Stimulated activated CD4-positive, alpha-beta T cell treated with anti-CD3 and anti-CD28 coated beads, Interleukin-4, amount 100 ng/mL, for 1 hour (primary cell): Measurements from ENCODE around the gene MEF2B.
"Not testable (repeated sequence)": the region's sequence is repeated elsewhere in the genome, so short reads cannot be mapped to it uniquely, and the experiment has no call there.

ENCODE experiments used
- DNase-seq: peaks from one replicate; pipeline ENCODE4 v3.0.0-alpha.2; 2020

Gene MEF2B

DNA sequence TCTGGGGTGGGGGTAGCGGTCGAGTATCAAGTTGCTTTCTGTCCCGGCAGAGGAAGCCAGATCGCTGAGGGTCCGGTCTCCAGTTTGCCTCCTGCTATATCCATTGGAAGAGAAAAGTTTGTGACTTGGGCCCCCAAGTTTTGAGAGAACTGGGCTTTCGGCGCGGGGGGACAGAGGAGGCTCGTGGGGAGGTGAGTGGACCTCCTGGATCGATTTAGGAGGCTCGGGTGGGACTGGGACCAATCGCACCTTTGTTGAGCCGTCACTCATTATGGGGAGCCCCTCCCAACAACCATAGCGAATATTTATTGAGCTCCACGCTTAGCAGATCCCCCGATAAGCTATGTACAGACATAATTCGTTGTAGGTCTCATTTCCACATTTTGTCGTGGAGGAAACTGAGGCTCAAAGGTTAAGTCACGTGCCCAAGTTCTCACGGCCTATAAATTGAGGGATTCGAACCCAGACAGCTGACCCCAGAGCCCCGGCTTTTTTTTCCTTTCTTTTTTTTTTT is 22.9 kb upstream of the MEF2B start:
- DNase-seq: no peak

DNA sequence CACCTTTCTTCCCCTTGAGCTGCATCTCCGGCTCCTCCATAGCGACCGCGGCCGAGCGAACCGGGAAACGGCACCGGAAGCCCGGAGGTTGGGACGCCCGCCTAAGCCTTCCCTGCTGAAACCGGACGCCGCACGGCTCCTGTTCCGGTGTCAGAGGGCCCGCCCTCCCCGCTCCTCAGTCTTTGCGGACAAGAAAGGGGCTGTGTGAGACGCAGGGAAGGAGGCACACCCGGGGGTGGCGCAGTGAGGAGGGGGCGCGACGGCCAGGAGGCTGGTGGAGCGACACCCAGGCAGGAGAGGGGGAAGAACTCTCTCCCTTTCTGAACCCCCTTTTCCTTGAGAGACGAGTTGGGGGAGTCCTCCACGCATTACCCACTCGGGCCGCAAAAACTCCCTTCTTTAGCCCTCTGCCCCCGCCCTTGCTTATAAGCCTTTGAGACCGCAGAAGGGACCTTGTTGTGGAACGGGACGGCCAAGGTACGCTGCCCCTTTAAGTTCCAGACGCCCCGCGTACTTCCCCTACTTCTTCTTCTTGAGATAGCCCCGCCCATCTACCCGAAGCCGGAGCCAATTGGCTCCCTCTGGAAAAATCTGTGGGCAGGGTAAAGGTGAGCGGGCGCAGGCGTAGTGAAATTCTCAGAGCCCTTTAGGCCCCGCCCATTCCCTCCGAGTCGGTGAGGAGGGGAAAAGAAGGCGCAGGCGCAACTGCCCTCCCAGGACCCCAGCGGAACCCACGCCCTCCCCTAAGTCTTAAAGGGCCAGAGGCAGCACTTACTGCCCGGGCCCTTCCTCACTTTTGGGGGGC is 22.2 kb upstream of the MEF2B start, which contains the start of the genes BORCS8 and RFXANK:
TSS of gene BORCS8 (minus strand) at position 75 of the 805 bp plus-strand sequence. CDS start at position 40, 35 bp downstream.
TSS of gene RFXANK (plus strand) at position 181 of the 805 bp plus-strand sequence. CDS start 1,689 bp downstream, outside the sequence.
- peak; percentile 97 for DNase-seq

DNA sequence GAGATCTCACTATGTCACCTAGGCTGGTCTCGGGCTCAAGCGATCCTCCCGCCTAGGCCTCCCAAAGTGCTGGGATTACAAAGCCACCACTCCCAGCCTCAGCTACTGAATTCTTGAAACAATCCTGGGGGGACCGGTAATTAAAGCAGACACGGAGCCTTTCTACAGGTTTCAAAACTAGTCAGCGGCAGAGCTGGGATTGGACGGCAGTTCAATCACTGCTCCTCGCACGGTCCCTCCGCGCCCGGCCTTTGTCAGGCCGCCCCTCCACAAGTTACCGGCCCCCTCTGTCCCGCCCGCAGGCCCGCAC is 21.7 kb upstream of the MEF2B start:
- no peak for DNase-seq

GRCh38 chr19:19186742-19187141 is 16.7 kb upstream of the MEF2B start:
- DNase-seq: no peak

DNA sequence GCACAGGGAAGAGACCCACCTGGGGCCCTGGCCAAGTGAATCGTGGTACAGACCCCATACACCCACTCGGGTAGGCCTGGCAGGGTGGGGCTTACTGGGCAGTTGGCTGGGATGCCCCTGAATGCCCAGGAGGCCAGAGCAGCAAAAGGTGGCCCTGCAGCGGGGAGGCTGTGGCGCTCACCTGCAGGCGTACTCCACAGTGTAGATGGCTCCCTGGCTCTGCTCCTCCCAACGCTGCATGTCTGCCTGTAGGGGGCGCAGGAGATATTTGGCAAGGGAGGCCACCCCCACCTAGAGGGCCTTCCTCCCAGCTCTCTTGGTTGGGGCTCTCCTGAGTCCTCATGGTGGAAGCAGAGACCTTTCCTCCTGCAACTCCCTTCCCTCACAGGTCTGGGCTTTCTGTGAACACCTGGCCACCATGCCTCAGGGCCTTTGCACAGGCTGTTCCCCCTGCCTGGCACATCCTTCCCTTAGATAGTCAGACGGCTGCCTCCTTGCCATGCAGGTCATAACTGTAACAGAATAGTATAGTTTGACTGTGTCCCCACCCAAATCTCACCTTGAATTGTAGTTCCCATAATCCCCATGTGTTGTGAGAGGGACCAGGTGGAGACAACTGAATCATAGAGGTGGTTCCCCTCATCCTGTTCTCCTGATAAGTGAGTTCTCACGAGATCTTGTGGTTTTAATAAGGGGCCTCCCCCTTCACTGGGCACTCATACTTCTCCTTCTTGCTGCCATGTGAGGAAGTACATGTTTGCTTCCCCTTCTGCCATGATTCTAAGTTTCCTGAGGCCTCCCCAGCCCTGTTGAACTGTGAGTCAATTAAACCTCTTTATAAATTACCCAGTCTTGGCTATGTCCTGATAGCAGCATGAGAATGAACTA is 16.0 kb upstream of the MEF2B start:
- peak; percentile 56 for DNase-seq

DNA sequence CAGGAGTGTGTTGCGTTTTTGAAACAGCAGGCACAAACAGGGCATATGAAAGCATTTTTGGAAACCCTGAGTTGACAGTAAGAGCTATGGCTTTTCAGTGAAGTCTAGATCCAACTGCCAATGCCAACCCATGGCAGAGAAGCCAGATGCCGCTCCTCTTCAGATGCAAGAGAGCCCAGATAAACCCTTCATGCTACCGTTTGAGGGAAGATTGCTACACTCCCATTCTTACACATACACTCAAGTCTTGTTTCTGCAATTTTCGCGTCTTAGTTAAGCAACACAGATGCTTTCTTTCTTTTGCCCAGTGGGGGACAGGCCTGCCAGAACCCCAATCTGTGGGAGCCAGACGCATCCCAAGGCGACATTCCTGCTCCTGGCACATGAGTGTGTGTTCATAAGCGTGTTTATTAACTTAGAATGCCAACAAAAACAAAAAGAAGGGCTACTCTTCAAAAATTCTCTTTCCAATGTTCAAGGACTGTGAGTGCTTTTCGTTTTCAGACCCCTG is 11.5 kb upstream of the MEF2B start:
- no peak for DNase-seq

GRCh38 chr19:19179548-19180441 is 9.7 kb upstream of the MEF2B start:
- DNase-seq: no peak

DNA sequence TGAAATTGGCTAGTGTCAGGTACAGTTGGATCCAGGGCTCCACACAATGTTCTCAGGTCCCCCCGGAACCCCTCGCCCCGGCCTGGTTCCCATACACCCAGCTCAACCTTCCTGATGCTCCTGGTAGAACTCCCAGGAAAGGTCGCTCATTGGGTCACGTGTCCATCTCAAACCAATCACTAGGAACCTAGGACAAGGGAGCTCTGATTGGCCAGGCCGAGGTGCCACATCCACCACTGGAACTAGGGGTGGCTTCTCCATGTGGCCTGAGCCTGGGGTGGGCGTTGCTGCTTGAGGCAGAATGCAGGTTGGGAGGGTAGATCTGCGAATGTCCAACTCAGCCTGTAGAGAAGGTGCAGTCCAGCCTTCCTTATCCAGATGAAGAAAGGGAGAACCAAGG is 6.9 kb upstream of the MEF2B start:
- DNase-seq: no peak

- not testable (repeated sequence) for DNase-seq
These were observed 3.2 kb upstream of the MEF2B start for GRCh38 chr19:19173243-19173642.

DNA sequence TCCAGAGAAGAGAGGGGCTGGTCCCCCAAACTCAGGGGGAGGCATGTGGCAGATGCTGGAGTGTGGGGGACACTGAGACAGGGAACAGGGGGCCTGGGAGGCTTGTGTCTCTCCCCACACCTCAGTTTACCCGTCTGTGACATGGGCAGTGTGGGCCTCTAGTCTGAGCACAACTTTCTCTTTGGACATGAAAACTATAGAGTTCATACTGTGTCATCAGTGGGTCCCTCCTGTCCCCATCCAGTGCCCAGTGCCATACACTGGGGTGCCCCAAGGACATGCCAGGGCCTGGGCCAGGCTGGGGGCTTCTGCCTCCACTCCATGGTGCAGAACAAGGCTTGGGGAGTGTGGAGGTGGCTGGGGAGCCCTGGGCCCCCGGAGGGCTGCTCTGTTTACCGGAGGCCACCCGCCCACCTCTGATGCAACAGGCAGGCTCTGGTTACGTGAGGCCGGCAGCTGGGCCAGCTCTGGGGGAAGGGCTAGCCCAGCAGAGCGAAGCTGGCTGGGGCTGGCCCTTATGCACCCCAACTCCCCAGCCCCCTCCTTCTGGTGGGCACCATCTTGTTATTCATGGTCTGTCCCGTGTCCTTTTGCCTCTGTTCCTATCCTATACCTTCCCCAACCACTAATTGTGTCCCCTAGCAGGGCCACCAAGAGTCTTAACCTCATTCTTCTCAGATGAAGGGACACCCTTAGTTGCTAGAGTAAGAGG is 1.9 kb upstream of the MEF2B start:
- DNase-seq: no peak

GRCh38 chr19:19170873-19171672 is 1.0 kb upstream of the MEF2B start:
- DNase-seq: no peak

DNA sequence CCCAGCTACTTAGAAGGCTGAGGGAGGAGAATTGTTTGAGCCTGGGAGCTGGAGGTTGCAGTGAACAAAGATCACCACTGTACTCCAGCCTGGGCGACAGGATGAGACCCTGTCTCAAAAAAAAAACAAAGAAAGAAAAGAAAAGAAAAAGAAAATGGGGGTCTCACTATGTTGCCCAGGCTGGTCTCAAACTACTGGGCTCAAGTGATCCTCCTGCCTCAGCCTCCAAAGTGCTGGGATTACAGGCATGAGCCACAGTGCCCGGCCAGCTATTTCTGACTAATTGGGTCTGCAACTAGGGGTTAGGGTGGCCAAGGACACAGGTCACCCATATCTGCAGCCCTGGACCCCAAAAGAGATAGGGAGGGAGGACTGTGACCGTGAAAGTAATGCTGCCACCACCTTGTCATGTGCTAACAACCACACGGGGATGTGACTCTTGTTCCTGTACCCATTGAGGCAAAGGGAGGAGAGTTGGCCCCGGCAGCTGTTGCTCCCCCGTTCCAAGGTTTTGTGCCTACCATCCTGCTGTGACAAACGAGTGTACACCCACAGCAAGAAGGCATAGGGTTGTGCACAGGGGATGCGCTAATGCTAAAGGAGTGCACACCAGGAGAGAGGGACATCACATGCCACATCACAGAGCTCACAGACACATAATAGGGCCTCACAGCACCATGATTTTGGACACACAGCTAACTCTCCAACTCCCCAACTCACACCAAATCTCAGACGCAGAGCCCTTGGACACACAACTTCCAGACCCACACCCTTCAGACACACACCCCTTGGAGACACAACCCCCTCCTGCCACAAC is 619 bp downstream of the MEF2B start:
- DNase-seq: no peak

DNA sequence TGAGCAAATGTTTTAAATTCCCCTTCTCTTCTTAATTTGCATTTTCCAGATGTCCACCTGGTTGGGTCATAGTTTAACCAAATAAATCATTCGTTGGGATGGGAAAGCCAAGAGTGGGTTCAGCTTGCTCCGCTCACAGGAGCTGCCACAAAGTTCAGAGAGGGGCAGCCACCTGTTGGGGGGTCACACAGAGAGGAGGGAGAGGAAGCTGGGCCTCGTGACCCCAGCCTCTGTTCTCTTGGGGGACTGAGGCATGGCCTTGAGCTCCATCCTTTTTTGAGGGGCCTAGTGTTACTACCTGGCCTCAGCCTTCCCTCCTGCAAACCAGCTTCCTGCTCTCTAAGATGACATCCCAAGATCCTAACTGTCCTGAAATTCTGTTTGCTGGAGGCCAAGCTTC is 2.5 kb downstream of the MEF2B start:
- no peak for DNase-seq

- no peak for DNase-seq
These were observed 4.7 kb downstream of the MEF2B start for GRCh38 chr19:19165396-19165795.

DNA sequence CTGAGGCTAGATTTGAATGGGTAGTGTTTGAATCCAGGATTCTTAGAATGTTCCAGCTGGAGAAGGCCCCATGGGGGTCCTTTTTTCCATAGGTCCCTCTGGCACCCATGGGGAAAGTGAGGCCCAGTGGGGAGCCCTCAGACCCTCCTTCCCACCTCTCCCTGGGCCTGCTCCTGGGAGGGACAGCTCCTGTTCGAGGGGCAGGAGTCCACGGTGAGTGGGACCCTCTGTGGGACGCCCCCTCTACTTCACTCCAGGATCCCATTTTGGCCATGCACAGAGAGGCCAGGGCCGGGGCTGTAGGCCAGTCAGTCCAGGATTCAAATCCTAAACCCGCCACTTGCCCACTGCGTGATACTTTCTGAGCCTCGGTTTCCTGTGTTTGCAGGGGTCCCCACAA is 7.6 kb downstream of the MEF2B start:
- no peak for DNase-seq

GRCh38 chr19:19160461-19161035 is 9.5 kb downstream of the MEF2B start:
- no peak for DNase-seq

DNA sequence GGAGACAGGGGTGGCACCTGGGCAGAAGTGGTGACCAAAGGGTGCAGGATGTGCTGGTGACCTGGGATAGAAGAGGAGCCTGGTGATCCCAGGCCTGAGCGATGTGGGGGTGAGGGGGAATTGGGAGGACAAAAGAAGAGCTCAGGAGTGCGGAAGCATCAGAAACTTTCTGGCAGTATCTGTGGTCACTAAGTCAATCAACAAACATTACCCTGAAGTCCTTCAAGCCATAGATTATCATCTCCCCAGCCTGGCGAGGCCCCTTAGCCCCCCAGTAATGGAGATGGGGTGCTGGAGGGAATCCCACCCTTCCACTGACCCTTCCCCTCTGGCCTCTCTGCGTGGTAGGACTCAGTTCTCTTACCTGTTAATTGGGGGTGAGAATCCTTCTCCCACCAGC is 10.5 kb downstream of the MEF2B start:
- no peak for DNase-seq

GRCh38 chr19:19157808-19158207 is 12.3 kb downstream of the MEF2B start:
- DNase-seq: no peak

DNA sequence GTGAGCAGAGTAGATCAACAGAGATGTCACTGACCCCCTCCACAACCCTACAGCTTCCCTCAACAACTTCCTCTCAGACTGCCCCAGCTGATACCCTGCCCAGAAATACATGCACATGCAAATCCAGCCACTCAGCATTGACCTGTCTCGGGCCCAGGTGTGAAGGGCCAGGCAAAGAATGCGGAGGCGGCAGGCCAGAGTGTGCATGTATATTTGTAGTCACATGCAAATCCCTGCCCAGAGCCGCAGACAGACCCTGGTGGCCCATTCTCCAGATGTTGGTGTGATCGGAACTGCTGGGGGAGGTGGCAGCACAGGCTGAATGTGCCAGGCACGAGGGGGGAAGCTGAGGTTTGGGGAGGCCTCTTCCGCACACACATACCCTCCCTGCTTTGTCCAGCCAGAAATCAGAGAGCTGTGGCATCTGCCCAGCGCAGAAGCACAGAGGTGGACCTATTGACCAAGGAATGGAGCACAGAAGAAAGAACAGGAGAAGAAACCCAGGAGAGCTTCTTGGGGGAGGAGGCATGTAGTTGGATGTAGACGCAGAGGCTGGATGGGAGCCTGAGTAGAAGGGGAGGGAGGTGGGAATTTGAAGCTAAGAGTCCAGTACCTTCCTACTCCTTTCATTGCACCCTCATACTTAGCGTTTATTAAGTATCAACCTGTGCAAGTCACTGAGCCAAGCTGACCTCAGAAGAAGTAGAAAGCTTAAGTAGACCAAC is 14.4 kb downstream of the MEF2B start:
- DNase-seq: no peak
